Measurements from ENCODE around the gene SCYL2.
"Not testable (repeated sequence)": the region's sequence is repeated elsewhere in the genome, so short reads cannot be mapped to it uniquely, and the experiment has no call there.

The SCYL2 gene

DNA sequence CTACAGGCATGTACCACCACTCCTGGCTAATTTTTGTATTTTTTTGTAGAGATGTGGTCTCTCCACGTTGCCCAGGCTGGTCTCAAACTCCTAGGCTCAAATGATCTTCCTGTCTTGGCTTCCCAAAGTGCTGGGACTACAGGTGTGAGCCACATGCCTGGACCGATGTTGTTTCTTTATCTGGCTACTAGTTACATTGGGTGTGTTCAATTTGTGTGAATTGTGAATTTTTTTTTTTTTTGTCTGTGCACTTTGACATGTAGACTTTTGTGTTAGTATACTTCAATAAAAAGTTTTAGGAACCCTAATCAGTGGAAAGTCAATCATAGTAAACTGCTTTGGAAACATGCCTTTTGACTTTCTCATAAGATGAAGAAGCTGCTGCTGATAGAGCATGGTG lies 65.9 kb downstream of the SCYL2 start:
- Histone ChIP-seq H2BK15ac (replicated peaks; ENCODE audit: low read depth) (no peak overlapping the region), H3K79me2 (ENCODE audit: control insufficient read depth, insufficient read depth, low read length) (no peaks in the 10 kb centered on the region), H3K4me2 (ENCODE audit: low read length) (no peak overlapping the region), H2BK5ac (ENCODE audit: low read length) (no peak overlapping the region), H4K5ac (ENCODE audit: low read length) (no peak overlapping the region), H3K9ac (ENCODE audit: low read length) (no peak overlapping the region), H2AK5ac (ENCODE audit: low read length) (no peak overlapping the region), H3K4me1 (ENCODE audit: control insufficient read depth, low read depth, low read length) (no peaks in the 10 kb centered on the region), H3K4ac (ENCODE audit: low read depth, low read length) (no peak overlapping the region), H4K8ac (ENCODE audit: low read depth, low read length) (no peak overlapping the region), H3K27ac (ENCODE audit: low read depth, low read length) (no peak overlapping the region), H2BK120ac (ENCODE audit: low read depth, low read length) (no peak overlapping the region), H3K4me3 (ENCODE audit: low read length) (no peak overlapping the region), H3K27me3 (ENCODE audit: insufficient read depth, low read length, poor library complexity) (no peaks in the 10 kb centered on the region), H3K79me1 (ENCODE audit: low read length) (no peaks in the 10 kb centered on the region), H3K18ac (ENCODE audit: low read length) (no peak overlapping the region), H3K23ac (ENCODE audit: low read length) (no peak overlapping the region), H3K36me3 (ENCODE audit: control insufficient read depth, insufficient read depth, low read length) (no peaks in the 10 kb centered on the region), H3K56ac (ENCODE audit: low read length) (no peak overlapping the region)
- WGBS (ENCODE audit: extremely low coverage, insufficient coverage, low lambda C conversion rate) = no CpG with 5 or more reads among the region's 2 CpGs
- DNase-seq = no peak

DNA sequence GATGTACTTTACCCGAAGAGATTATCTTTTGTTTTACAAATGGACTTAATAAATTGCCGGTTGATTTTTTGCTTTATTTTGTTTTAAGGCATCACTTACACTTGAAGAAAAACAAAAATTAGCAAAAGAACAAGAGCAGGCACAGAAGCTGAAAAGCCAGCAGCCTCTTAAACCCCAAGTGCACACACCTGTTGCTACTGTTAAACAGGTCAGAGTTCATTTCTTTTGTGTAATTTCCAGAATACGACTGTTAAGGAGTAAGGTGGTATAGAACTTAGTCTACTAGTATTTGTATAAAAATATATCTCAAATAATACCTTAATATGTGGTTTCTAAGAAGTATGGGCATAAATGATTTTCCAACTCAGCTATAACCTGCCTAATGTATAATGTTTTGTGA lies 70.3 kb downstream of the SCYL2 start:
- Histone ChIP-seq H3K36me3 (ENCODE audit: control insufficient read depth, insufficient read depth, low read length) (no peaks in the 10 kb centered on the region), H2BK5ac (ENCODE audit: low read length) (no peak overlapping the region)
- WGBS (ENCODE audit: extremely low coverage, insufficient coverage, low lambda C conversion rate) = no CpG with 5 or more reads among the region's 3 CpGs

DNA sequence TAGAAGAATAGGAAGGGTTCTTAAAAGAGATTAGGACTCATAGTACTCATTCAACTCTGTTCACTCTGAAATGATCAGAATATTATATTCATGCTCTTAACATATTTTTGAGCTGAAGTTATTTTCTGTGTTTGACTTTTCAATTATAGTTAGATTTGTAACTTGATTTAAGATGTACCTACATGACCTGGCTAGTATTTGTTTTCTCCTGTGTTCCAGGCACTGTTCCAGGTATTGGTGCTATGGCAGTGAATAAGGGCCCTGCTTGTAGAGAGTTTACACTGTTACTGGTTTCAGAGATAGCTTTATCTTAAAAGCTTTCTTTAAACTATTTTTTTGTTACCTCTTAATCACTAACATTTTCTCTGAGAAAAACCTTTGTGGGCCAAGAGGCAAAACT lies 70.8 kb downstream of the SCYL2 start:
- H3K4me2 ChIP-seq (ENCODE audit: low read length) = no peak overlapping the region
- H3K4me1 ChIP-seq (ENCODE audit: control insufficient read depth, low read depth, low read length) = no peaks in the 10 kb centered on the region
- no peaks in the 10 kb centered on the region for H3K27me3 ChIP-seq (ENCODE audit: insufficient read depth, low read length, poor library complexity)
- no peak overlapping the region for H3K4me3 ChIP-seq (ENCODE audit: low read length)
- no peak for DNase-seq
- no peak overlapping the region for H2BK120ac ChIP-seq (ENCODE audit: low read depth, low read length)
- no peaks in the 10 kb centered on the region for H3K79me2 ChIP-seq (ENCODE audit: control insufficient read depth, insufficient read depth, low read length)
- H2BK5ac ChIP-seq (ENCODE audit: low read length) = no peak overlapping the region
- no peak overlapping the region for H3K9ac ChIP-seq (ENCODE audit: low read length)
- H3K27ac ChIP-seq (ENCODE audit: low read depth, low read length) = no peak overlapping the region
- no peaks in the 10 kb centered on the region for H3K36me3 ChIP-seq (ENCODE audit: control insufficient read depth, insufficient read depth, low read length)
- H4K5ac ChIP-seq (ENCODE audit: low read length) = no peak overlapping the region
- no peak overlapping the region for H3K18ac ChIP-seq (ENCODE audit: low read length)
- H3K56ac ChIP-seq (ENCODE audit: low read length) = no peak overlapping the region
- H4K8ac ChIP-seq (ENCODE audit: low read depth, low read length) = no peak overlapping the region
- H3K23ac ChIP-seq (ENCODE audit: low read length) = no peak overlapping the region
- no peak overlapping the region for H3K4ac ChIP-seq (ENCODE audit: low read depth, low read length)
- no peak overlapping the region for H2AK5ac ChIP-seq (ENCODE audit: low read length)
- no peak overlapping the region for H2BK15ac ChIP-seq (replicated peaks; ENCODE audit: low read depth)
- no peaks in the 10 kb centered on the region for H3K79me1 ChIP-seq (ENCODE audit: low read length)

More for the DNA sequence above, 70.3 kb downstream of the SCYL2 start:
- Histone ChIP-seq H3K4ac (ENCODE audit: low read depth, low read length) (no peak overlapping the region), H4K5ac (ENCODE audit: low read length) (no peak overlapping the region), H2BK15ac (replicated peaks; ENCODE audit: low read depth) (no peak overlapping the region), H2AK5ac (ENCODE audit: low read length) (no peak overlapping the region), H3K9ac (ENCODE audit: low read length) (no peak overlapping the region), H3K79me1 (ENCODE audit: low read length) (no peaks in the 10 kb centered on the region), H3K23ac (ENCODE audit: low read length) (no peak overlapping the region), H4K8ac (ENCODE audit: low read depth, low read length) (no peak overlapping the region), H3K4me2 (ENCODE audit: low read length) (no peak overlapping the region), H3K18ac (ENCODE audit: low read length) (no peak overlapping the region), H3K4me3 (ENCODE audit: low read length) (no peak overlapping the region), H3K27ac (ENCODE audit: low read depth, low read length) (no peak overlapping the region), H3K4me1 (ENCODE audit: control insufficient read depth, low read depth, low read length) (no peaks in the 10 kb centered on the region), H3K56ac (ENCODE audit: low read length) (no peak overlapping the region), H2BK120ac (ENCODE audit: low read depth, low read length) (no peak overlapping the region), H3K27me3 (ENCODE audit: insufficient read depth, low read length, poor library complexity) (no peaks in the 10 kb centered on the region), H3K79me2 (ENCODE audit: control insufficient read depth, insufficient read depth, low read length) (no peaks in the 10 kb centered on the region)
- no peak for DNase-seq

DNA sequence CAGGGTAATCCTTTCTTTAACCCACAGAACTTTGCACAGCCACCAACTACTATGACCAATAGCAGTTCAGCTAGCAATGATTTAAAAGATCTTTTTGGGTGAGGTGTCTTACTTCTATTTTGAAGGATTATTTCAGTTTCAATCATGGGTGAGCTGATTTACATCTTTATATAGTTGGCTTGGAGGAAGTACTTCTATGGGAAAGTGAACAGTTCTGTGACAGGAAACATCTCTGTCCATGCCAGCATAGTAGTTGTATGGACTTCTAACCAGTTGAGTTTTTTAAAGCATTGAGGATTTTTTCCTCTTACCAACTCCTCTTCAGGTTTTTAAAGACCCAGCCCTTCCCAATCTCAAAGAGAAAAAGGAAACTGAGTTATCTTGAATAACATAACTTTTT lies 72.1 kb downstream of the SCYL2 start:
- Histone ChIP-seq H4K5ac (ENCODE audit: low read length) (no peak overlapping the region), H3K27ac (ENCODE audit: low read depth, low read length) (no peak overlapping the region), H3K23ac (ENCODE audit: low read length) (no peak overlapping the region), H4K8ac (ENCODE audit: low read depth, low read length) (no peak overlapping the region), H3K4me1 (ENCODE audit: control insufficient read depth, low read depth, low read length) (no peaks in the 10 kb centered on the region), H3K36me3 (ENCODE audit: control insufficient read depth, insufficient read depth, low read length) (no peaks in the 10 kb centered on the region), H3K79me2 (ENCODE audit: control insufficient read depth, insufficient read depth, low read length) (no peaks in the 10 kb centered on the region), H3K4me2 (ENCODE audit: low read length) (no peak overlapping the region), H2BK120ac (ENCODE audit: low read depth, low read length) (no peak overlapping the region), H2BK15ac (replicated peaks; ENCODE audit: low read depth) (no peak overlapping the region), H3K18ac (ENCODE audit: low read length) (no peak overlapping the region), H3K4me3 (ENCODE audit: low read length) (no peak overlapping the region), H3K4ac (ENCODE audit: low read depth, low read length) (no peak overlapping the region), H2BK5ac (ENCODE audit: low read length) (no peak overlapping the region), H3K9ac (ENCODE audit: low read length) (no peak overlapping the region), H3K79me1 (ENCODE audit: low read length) (no peaks in the 10 kb centered on the region), H2AK5ac (ENCODE audit: low read length) (no peak overlapping the region), H3K56ac (ENCODE audit: low read length) (no peak overlapping the region), H3K27me3 (ENCODE audit: insufficient read depth, low read length, poor library complexity) (no peaks in the 10 kb centered on the region)
- no peak for DNase-seq

DNA sequence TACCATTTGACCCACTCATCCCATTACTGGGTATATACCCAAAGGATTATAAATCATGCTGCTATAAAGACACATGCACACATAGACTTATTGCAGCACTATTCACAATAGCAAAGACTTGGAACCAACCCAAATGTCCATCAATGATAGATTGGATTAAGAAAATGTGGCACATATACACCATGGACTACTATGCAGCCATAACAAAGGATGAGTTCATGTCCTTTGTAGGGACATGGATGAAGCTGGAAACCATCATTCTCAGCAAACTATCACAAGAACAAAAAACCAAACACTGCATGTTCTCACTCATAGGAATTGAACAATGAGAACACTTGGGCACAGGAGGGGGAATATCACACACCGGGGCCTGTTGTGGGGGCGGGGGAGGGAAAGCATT lies 75.9 kb downstream of the SCYL2 start:
- not testable (repeated sequence) for H2BK120ac ChIP-seq (ENCODE audit: low read depth, low read length); H3K4me1 ChIP-seq (ENCODE audit: control insufficient read depth, low read depth, low read length); H2AK5ac ChIP-seq (ENCODE audit: low read length); H3K79me1 ChIP-seq (ENCODE audit: low read length); H3K4ac ChIP-seq (ENCODE audit: low read depth, low read length); H4K8ac ChIP-seq (ENCODE audit: low read depth, low read length); H3K9ac ChIP-seq (ENCODE audit: low read length); H2BK5ac ChIP-seq (ENCODE audit: low read length); H3K56ac ChIP-seq (ENCODE audit: low read length); H3K18ac ChIP-seq (ENCODE audit: low read length); H4K5ac ChIP-seq (ENCODE audit: low read length); H3K79me2 ChIP-seq (ENCODE audit: control insufficient read depth, insufficient read depth, low read length); H3K36me3 ChIP-seq (ENCODE audit: control insufficient read depth, insufficient read depth, low read length); H3K27me3 ChIP-seq (ENCODE audit: insufficient read depth, low read length, poor library complexity); H3K27ac ChIP-seq (ENCODE audit: low read depth, low read length); H3K4me3 ChIP-seq (ENCODE audit: low read length); H3K4me2 ChIP-seq (ENCODE audit: low read length); DNase-seq; H2BK15ac ChIP-seq (replicated peaks; ENCODE audit: low read depth); H3K23ac ChIP-seq (ENCODE audit: low read length)
- WGBS (ENCODE audit: extremely low coverage, insufficient coverage, low lambda C conversion rate) = no CpG with 5 or more reads among the region's 2 CpGs

DNA sequence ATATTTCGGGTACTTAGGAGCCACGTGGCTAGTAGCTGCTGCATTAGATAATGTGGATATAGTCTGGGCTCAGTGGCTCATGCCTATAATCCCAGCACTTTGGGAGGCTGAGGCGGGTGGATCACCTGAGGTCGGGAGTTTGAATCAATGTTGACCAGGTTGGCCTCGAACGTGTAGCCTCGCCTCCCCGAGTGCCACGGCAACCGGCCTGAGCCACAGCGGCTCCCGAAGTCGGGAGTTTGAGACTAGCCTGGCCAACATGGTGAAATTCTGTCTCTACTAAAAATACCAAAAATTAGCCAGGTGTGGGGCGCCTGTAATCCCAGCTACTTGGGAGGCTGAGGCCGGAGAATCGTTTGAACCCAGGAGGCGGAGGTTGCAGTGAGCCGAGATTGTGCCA lies 77.4 kb downstream of the SCYL2 start:
- H4K8ac ChIP-seq (ENCODE audit: low read depth, low read length); H3K27me3 ChIP-seq (ENCODE audit: insufficient read depth, low read length, poor library complexity); H3K56ac ChIP-seq (ENCODE audit: low read length); H3K4me1 ChIP-seq (ENCODE audit: control insufficient read depth, low read depth, low read length); H3K4ac ChIP-seq (ENCODE audit: low read depth, low read length); H2BK15ac ChIP-seq (replicated peaks; ENCODE audit: low read depth); H3K9ac ChIP-seq (ENCODE audit: low read length); DNase-seq; H2BK5ac ChIP-seq (ENCODE audit: low read length); H3K18ac ChIP-seq (ENCODE audit: low read length); H4K5ac ChIP-seq (ENCODE audit: low read length); H3K27ac ChIP-seq (ENCODE audit: low read depth, low read length); H2AK5ac ChIP-seq (ENCODE audit: low read length); H3K23ac ChIP-seq (ENCODE audit: low read length); H3K79me2 ChIP-seq (ENCODE audit: control insufficient read depth, insufficient read depth, low read length); H3K4me2 ChIP-seq (ENCODE audit: low read length); H2BK120ac ChIP-seq (ENCODE audit: low read depth, low read length); H3K4me3 ChIP-seq (ENCODE audit: low read length); H3K36me3 ChIP-seq (ENCODE audit: control insufficient read depth, insufficient read depth, low read length); H3K79me1 ChIP-seq (ENCODE audit: low read length): not testable (repeated sequence)
- WGBS (ENCODE audit: extremely low coverage, insufficient coverage, low lambda C conversion rate) = no CpG with 5 or more reads among the region's 18 CpGs

Data from mesendoderm (in vitro differentiated cells).